IPS-18c (cell line): ENCODE data around the gene TCF12.

Experiments
- H3K4me3 ChIP-seq: 2 replicates; pipeline ENCODE4 v1.7.0; 2013; ENCODE audit warnings: low read depth, mild to moderate bottlenecking, low read length, moderate library complexity; ENCODE audit not compliant: insufficient read depth
- H3K9me3 ChIP-seq: one replicate; pipeline ENCODE4 v1.6.1; 2013; ENCODE audit warnings: mild to moderate bottlenecking, low read length, moderate library complexity; ENCODE audit not compliant: control insufficient read depth, insufficient read depth

TCF12 gene

DNA sequence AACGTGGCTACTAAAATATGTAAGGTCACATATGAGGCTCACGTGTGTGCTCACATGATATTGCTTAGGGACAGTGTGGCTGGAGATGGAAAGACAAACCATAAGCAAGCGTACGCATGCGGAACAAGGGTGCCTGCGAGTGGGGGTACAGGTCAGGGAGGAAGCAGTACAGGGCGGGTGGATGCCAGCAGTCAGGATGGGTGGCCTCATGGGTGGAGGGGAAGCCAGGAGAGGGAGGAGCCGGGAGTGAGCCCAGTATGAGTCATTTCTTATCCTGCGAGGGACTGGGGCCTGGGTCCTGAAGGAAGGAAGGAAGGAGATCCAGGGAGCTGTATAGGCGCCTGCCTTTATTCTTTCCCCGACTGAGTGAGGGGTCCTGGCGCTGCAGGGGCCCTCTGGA, 415.8 kb downstream of the TCF12 start:
- no peaks in the 10 kb centered on the region for H3K9me3 ChIP-seq
- no peak overlapping the region for H3K4me3 ChIP-seq

- H3K9me3 ChIP-seq = no peaks in the 10 kb centered on the region
- no peak overlapping the region for H3K4me3 ChIP-seq
These were observed 416.9 kb downstream of the TCF12 start for GRCh38 chr15:57335293-57335715.

GRCh38 chr15:57335719-57336118, 417.3 kb downstream of the TCF12 start:
- H3K9me3 ChIP-seq = no peaks in the 10 kb centered on the region
- H3K4me3 ChIP-seq = no peak overlapping the region

DNA sequence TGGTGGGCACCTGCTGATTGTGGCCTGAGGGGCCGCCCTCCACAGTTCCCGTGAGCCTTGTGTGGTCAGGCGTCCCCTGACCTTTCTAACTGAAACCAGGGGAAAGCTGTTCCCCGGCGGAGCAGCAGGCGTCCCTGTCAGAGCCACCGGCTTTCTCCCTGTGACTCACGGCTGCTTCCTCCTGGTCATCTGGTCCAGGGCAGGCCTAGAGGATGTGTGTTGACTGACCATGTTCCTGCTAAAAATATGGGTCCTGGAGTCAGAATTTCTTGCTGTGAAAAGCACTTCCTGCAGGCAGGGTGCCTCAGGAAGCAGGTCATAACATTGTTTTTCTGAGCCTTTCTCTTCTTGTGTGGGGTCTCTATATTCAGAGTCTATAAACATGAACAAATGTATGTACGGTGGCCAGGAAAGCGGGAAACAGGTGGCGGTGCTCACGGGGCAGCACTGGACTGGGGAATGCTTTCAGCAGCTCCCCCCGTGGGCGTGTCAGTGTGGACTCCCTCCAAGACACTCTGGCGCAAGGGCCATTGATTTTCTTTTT, 419.5 kb downstream of the TCF12 start:
- Histone ChIP-seq H3K9me3 (no peaks in the 10 kb centered on the region), H3K4me3 (no peak overlapping the region)

DNA sequence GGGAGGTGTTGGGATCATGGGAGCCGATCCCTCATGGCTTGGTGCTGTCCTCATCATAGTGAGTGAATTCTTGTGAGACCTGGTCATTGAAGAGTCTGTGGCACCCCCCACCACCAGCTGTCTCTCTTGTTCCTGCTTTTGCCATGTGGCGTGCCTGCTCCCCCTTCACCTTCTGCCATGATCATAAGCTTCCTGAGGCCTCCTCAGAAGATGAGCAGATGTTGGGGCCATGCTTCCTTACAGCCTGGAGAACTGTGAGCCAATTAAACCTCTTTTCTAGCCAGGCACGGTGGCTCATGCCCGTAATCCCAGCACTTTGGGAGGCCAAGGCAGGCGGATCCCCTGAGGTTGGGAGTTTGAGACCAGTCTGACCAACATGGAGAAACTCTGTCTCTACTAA, 420.9 kb downstream of the TCF12 start:
- no peaks in the 10 kb centered on the region for H3K9me3 ChIP-seq
- H3K4me3 ChIP-seq = no peak overlapping the region
